ENCODE data around the gene FAM240A. TPM values are rescaled to one million over a fixed set of nuclear protein-coding genes. Genes with fewer than 3 reads are reported as not detected.
A peak's percentile ranks its signal among the peaks of the same experiment; 100 is the strongest.

FAM240A gene
- polyA plus RNA-seq, 6 donors from 2014 or later: not detected

DNA sequence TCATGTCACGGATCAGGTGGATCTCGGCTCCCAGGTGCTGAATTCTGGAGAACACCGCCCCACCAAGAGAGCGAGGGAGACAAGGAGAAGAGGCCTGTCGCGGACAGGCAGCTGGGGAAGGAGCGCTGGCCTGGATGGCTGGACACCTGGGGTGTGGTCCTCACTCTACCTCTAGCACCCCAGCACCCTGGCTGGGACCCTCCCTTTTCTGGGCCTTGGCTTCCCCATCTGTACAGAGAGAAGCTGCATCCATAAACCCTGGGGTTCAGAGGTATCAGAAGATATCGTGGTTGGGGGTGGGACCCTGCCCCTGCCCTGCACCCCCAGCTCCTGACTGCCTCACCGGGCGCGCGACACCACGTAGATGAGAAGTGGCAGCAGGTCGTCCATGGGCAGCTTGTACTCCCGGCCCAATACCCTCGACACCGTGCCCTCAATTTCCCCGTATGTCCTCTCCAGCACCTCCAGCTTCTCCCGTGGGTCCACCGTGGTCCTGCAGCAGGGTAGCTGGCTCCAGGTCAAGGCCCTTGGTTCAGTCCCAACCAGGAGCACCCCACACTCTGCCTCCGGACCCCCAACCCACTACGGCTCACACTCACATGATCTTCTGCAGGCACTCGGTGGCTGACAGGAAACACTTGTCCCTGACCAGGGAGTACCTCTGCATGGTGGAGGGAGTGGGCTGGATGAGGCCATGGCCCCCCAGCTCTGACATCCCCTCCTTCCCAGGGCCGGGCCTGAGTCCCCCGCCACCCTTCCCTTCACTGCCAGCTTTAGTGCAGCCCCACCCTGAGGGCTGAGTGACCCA, 59.4 kb downstream of the FAM240A start:
- no peaks in the 10 kb centered on the region for H3K4me1 Mint-ChIP-seq
- no peak overlapping the region for H3K4me3 Mint-ChIP-seq
- H3K9me3 Mint-ChIP-seq: no peaks in the 10 kb centered on the region
- H3K36me3 Mint-ChIP-seq: no peaks in the 10 kb centered on the region
- ATAC-seq (ENCODE audit: low read depth in 2 of 2) (no peak), DNase-seq (no peak)
- H3K27ac Mint-ChIP-seq: peak overlapping the region in 1 of 6 donors; percentile 59
- H3K27me3 Mint-ChIP-seq: peaks cover 0 to 7% (median 6%) of the 10 kb centered on the region in 3 donors

DNA sequence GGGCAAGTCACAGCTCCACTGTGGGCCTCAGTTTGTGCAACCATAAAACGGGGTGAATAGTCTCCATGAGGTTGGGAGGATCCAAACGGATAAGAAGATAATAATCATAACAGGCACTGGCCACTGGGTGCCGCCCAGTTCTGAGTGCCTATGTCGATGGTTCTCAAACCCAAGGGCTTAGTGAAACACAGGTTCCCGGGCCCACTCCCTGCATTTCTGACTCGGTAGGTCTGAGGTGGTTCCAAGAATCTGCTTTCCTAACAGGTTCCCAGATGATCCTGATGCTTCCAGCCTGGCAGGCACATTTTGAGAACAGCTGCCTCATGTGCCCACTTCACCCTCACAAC, 60.0 kb downstream of the FAM240A start:
- Mint-ChIP-seq H3K27ac (no peak overlapping the region), H3K27me3 (peaks cover 0 to 7% (median 6%) of the 10 kb centered on the region in 3 donors), H3K4me1 (no peaks in the 10 kb centered on the region), H3K36me3 (no peaks in the 10 kb centered on the region), H3K9me3 (no peaks in the 10 kb centered on the region), H3K4me3 (no peak overlapping the region)
- DNase-seq (no peak), ATAC-seq (ENCODE audit: low read depth in 2 of 2) (no peak)

DNA sequence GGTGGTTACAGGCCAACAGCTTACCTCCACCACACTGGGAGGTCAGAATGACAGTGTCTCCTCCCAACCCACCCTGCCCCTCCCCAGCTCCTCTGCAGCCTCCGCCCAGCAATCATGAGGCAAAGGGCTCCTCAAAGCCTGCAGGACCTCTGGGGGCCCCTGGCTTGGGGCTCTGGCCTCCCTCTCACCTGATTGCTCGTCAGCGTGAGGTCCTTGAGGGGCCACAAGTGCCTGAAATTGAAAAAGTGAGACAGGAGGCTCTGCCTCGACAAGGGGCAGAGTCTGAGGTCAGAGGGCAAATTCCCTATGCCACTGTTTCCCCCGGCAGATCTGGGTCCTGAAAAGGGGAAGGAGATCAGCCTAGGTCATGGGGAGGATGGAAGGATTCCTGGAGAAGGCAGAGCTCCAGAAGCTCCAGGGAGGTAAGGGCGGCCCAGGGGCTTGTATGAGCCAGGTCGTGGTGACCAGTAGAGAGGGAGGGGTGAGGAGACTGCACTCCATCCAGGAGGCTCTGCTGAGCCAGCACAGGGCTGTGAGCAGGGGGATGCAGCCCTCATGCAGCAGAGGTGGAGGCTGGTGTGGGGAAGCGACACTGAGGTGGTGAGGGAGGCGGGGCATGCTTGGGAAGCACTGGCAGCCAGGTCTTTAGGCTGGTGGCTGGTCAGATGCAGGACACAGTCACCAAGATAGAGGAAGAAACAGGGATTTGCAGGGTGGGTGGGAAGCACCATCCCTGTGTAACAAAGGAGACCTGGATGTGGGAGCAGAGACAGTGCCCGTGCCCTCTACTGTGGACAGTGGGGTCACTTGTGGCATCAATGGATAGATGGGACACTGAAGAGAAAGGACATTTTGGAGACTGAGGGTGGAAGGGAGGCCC, 61.1 kb downstream of the FAM240A start:
- Mint-ChIP-seq H3K27me3 (peaks cover 0 to 7% (median 6%) of the 10 kb centered on the region in 3 donors), H3K4me1 (no peaks in the 10 kb centered on the region), H3K9me3 (no peaks in the 10 kb centered on the region), H3K4me3 (no peak overlapping the region), H3K27ac (peak overlapping the region in 1 of 6 donors; percentile 75), H3K36me3 (no peaks in the 10 kb centered on the region)
- DNase-seq (no peak), ATAC-seq (ENCODE audit: low read depth in 2 of 2) (no peak)

DNA sequence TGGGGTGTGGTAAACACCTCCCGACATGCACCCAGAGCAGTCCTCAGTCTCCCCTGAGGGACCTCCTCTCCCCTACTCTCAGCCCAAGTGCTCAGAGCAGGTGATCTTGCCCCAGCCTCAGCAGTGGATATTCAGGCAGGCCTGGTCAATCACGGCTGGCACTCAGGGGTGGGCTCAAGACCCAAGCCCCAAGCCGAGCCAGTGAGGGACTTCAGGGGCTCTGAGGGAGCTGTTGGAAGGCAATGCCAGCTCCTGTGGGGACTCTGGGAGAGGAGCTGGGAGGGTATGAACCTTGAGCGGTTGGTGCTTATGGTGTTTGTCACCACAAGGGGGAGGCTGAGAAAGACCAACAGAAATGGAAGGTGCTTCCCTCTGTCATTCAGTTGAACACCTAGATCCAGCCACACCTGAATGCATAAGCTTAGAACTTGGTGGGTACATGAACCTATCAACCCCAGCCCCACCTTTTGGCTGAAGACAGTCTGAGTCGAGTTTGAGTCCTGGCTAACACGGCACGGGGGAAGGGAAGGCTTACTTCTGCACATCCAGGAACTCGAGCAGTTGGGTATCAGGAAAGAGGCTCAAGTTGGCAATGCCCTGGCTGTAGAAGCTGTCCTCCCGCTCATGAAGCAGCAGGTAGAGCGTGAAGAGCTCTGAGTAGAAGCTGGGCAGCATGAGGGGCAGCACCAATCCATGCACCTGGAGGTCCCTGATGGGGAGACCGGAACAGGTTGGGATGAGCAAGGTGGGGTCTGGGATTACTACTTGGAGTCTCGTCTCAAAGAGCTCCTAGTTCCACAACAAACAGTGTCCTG, 61.9 kb downstream of the FAM240A start:
- Mint-ChIP-seq H3K4me3 (no peak overlapping the region), H3K27ac (peak overlapping the region in 1 of 6 donors; percentile 52), H3K27me3 (peaks cover 0 to 7% (median 6%) of the 10 kb centered on the region in 3 donors), H3K36me3 (no peaks in the 10 kb centered on the region), H3K4me1 (no peaks in the 10 kb centered on the region), H3K9me3 (no peaks in the 10 kb centered on the region)
- no peak for DNase-seq
- no peak for ATAC-seq (ENCODE audit: low read depth in 2 of 2)

DNA sequence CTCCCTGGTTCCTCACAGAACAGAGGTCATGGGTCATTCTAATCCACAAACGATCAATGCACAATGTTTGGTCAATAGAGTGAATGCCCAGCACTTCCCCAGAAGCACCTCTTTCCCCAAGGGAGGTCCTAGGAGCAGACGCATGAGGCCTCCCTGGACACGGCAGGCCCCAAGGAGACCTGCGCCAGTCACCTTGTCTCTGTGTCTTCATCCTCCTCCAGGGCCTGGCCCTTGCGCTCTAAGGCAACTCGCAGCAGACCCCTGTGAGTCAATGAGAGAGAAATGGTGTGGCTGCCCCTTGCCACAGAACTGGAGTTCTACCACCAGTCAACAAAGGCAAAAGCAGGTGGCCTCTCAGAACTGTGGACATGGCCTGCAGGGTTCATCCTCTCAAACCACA, 63.1 kb downstream of the FAM240A start:
- no peak overlapping the region for H3K27ac Mint-ChIP-seq
- H3K4me1 Mint-ChIP-seq: no peaks in the 10 kb centered on the region
- no peak overlapping the region for H3K4me3 Mint-ChIP-seq
- DNase-seq (no peak), ATAC-seq (ENCODE audit: low read depth in 2 of 2) (no peak)
- H3K36me3 Mint-ChIP-seq: no peaks in the 10 kb centered on the region
- H3K9me3 Mint-ChIP-seq: no peaks in the 10 kb centered on the region
- peaks cover 0 to 11% (median 10%) of the 10 kb centered on the region in 3 donors for H3K27me3 Mint-ChIP-seq

Other genes with a start within 250 kb of the FAM240A start
- gene CCR5, start 241.6 kb upstream of the FAM240A start, polyA plus RNA-seq (ENCODE audit: low read depth in 6 of 6): under 1 TPM in 1 of 6 donors, not detected in 5; 0.17 TPM
- gene CCRL2, start 205.3 kb upstream of the FAM240A start, polyA plus RNA-seq (ENCODE audit: low read depth in 6 of 6): 1 to 10 TPM in 3 of 6 donors, under 1 TPM in 2, not detected in 1; 0.73 to 1.8 (median 1.2) TPM
- gene LTF, start 147.6 kb upstream of the FAM240A start, polyA plus RNA-seq (ENCODE audit: low read depth in 6 of 6): 1 to 10 TPM in 1 of 6 donors, not detected in 5; 2.5 TPM
- not detected for gene RTP3, start 114.5 kb upstream of the FAM240A start, polyA plus RNA-seq (ENCODE audit: low read depth in 6 of 6)
- gene LRRC2, start 46.2 kb upstream of the FAM240A start, polyA plus RNA-seq (ENCODE audit: low read depth in 6 of 6): not detected
- gene ALS2CL, start 81.2 kb downstream of the FAM240A start, polyA plus RNA-seq (ENCODE audit: low read depth in 6 of 6): not detected
- not detected for gene TMIE, start 88.9 kb downstream of the FAM240A start, polyA plus RNA-seq (ENCODE audit: low read depth in 6 of 6)
- gene PRSS50, start 105.3 kb downstream of the FAM240A start, polyA plus RNA-seq (ENCODE audit: low read depth in 6 of 6): not detected